Kidney capillary endothelial cell (primary cell): ENCODE results near the gene PET117.
"Not testable (repeated sequence)": the region's sequence is repeated elsewhere in the genome, so short reads cannot be mapped to it uniquely, and the experiment has no call there.

ENCODE experiments used
- DNase-seq: peaks from one replicate; pipeline ENCODE4 v3.0.0-alpha.2; 2018; ENCODE audit warnings: low spot score

Gene PET117, protein sequence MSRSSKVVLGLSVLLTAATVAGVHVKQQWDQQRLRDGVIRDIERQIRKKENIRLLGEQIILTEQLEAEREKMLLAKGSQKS

DNA sequence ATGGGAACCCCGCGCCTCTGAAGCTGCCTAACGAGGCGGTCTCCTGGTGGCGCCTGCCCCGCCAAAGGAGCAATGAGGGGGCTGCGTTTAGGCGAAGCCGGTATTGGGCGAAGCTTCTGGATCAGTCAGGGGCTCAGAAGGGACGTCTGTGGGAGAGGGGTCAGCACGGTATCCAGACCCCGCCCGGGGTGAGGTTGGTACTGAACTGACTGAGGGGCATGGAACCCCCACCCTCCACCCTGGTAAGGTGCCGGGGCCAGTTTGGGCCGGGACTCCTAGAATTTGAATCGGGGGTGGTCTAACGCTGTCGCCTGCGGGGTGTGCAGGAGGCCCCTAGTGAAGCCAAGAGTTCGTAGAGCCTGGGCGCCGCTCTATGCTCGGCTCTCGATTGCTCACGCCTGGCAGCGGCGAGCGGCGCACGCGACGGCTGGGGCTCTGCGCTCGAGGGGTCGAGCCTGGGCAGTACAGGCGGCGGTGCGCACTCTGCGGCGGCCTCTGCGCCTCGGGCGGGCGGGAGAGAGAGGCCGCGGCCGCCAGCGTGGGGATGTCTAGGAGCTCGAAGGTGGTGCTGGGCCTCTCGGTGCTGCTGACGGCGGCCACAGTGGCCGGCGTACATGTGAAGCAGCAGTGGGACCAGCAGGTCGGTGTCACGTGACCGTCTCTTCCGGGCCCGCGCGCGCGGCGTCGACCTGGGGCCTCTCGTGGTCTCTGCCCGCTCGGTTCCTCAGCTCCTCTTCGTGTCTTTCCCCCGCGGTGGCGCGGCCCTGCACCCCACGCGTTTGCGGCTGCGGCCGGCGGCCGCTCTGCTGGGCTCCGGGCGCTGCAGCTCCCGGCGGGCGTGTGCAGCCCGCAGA lies at the start of gene PET117, which contains the start of gene KAT14:
Gene PET117, plus strand, starts transcription at position 452 of the 854 bp plus-strand sequence. Its CDS starts 93 bp downstream, at position 545.
Gene KAT14, plus strand, starts transcription at position 452 of the 854 bp plus-strand sequence. CDS start 4,798 bp downstream, outside the sequence.
- peak; percentile 78 for DNase-seq

DNA sequence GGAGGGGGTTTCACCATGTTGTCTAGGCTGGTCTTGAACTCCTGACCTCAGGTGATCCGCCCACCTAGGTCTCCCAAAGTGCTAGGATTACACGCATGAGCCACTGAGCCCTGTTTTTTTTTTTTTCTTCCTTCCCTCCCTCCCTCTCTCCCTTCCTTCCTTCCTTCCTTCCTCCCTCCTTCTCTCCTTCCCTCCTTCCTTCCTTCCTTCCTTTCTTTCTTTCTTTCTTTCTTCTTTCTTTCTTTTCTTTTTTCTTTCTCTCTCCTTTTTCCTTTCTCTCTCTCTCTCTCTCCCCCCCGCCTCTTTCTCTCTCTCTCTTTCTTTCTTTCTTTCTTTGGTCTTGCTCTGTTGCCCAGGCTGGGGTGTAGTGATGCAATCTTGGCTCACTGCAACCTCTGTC lies 49.4 kb upstream of the PET117 start:
- not testable (repeated sequence) for DNase-seq

DNA sequence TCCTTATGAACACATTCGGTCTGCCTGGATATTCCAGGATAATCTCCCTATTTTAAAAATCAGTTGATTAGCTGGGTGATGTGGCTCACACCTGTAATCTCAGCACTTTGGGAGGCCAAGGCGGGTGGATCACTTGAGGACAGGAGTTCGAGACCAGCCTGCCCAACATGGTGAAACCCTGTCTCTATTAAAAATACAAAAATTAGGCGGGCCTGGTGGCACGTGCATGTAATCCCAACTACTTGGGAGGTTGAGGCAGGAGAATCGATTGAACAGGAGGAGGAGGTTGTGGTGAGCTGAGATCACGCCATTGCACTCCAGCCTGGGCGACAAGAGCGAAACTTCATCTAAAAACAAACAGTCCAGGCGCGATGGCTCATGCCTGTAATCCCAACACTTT lies 48.8 kb upstream of the PET117 start:
- DNase-seq, result not testable (repeated sequence)

DNA sequence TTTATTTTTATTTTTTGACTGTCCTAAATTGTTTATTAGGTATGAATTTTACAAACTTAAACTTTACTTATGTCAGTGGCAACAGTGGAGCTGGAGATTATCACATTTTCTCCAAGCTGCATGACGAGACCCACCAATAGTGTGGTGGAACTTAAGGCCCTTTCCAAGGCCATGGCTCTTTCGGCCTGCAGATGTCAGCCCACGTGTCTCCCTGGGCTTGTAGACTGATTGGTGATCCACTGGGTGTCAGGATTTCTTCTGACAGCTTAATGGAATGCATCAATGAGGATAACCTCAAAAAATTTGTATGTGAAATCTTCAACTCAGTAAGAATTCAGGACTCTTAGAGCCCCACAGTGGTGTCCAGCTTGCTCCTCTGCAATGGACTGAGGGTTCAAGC lies 47.6 kb upstream of the PET117 start:
- no peak for DNase-seq

DNA sequence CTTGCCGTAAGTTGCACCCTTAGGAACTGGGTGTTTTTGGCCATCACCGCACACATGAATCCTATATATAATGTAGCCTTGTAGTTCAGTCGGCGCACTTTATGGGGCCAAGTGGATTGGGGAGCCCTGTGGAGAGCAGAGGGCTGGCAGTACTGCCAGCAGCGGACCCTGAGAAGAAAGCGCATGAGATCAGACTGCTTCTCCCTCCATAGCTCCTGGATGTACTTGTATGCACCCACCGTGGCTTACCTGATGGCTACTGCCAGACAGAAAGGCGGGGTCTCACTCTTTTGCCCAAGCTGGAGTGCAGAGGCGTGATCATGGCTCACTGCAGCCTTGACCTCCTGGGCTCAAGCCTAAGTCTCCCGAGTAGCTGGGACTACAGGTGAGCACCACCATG lies 47.2 kb upstream of the PET117 start:
- no peak for DNase-seq

DNA sequence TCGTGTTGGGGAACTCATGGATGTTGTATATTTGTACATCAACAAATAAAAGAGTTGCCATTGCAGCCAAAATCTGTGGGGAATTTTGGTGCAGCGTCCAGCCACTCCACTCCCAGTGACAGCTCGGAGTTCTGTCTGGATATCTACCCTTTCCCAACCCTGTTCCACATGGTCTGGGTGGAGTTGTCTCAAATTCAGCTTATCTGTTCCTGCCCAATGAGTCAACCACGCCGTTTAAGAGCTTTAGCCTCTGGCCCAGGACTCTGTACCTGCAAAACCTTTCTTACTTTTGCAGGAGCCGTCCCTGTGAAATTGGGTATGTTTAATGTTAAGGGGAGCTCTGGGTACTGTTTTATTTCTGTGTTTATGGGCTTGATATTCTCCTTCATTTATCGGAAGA lies 46.0 kb upstream of the PET117 start:
- no peak for DNase-seq

DNA sequence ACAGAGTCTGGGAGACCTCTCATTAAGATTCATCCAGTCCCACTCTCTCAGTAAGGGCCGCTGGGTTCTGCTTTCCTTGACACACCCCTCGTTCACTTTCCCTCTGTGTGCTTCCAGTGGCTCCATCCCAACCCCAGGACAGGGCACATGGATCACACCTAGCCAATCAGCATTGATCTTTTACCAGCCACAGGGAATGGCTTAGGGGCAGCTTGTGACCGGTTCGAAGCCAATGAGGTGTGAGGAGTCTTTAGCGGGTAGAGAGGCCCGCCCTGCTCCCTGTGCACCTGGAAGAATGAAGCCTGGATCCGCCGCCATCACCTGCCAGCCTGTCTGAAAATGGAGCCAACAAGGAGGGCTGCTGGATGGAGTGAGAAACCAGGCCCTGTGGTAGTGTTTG lies 44.8 kb upstream of the PET117 start:
- DNase-seq, result no peak

DNA sequence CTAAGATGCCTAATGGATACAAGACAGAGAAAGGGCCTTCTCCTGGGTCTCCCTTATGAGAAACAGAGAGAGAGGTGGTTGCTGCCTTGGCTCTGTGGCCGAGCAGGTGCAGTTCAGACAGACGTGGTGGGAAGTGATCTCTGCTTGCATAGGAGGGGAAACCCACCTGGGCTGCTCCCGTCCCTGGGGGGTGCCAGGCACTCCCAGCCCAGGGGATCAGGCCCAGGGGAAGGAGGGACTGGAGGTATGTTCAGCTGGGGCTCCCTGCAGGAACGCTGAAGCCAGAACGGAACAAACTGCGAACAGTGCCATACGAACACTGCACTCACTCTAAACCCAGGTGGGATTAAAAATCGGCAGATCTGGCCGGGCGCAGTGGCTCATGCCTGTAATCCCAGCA lies 44.3 kb upstream of the PET117 start:
- no peak for DNase-seq

DNA sequence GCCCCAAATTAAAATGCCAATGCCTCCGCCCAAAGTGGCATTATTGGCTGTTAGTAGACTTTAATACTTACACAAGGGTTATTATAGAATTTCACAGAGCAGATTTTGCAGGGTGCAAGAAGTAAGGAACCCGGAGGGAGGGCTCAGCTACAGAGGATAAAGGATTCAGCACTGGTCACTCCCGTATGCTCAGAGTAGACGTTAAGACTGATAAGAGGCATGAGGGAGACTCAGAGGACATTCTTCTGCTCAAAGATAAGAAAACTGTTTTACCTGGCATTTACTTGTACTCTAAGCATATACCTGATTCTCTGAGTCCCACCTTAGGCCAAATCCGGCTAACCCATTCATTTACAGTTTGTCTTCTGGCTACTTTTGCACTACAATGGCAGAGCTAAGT lies 43.5 kb upstream of the PET117 start:
- no peak for DNase-seq

DNA sequence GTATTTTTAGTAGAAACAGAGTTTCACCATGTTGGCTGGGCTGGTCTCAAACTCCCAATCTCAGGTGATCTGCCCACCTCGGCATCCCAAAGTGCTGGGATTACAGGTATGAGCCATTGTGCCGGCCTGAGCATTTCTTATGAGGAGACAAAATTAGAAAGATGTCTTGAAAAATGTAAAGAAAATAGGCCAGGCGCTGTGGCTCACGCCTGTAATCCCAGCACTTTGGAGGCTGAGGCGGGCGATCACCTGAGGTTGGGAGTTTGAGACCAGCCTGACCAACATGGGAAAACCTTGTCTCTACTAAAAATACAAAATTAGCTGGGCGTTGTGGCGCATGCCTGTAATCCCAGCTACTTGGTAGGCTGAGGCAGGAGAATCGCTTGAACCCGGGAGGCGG lies 37.1 kb upstream of the PET117 start:
- DNase-seq, result not testable (repeated sequence)

DNA sequence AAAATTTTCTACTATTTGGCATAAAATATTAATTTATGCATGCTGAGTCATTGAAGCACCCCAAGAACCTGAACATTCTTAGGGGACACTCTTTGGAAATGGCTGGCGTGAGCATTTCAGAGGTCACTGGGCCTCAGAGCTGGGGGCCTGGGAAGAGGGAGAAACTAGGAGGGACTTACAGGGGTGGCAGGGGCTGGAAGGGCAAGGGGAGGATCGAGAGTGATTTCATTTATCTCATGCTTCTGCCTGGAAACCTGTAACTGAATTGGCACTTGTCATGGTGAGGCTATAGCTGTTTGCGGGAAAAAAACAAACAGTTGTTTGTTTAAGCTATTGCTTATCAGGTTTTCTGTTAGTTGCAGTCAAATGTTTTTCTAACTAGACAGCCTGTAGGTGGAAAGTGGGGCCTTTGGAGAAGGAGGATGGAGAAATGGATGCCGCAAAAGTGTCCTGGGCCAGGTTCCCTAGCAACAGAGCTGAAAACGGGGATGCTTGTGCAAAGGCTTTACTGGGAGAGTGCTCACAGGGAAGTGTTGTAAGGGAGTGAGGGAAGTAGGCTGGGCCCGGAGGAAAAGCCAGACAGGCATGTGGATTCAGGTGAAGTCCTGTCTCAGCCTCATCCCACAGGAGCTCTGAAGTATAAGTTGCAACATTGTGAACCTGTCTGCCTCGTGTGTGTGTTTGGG lies 36.4 kb upstream of the PET117 start:
- DNase-seq, result no peak

DNA sequence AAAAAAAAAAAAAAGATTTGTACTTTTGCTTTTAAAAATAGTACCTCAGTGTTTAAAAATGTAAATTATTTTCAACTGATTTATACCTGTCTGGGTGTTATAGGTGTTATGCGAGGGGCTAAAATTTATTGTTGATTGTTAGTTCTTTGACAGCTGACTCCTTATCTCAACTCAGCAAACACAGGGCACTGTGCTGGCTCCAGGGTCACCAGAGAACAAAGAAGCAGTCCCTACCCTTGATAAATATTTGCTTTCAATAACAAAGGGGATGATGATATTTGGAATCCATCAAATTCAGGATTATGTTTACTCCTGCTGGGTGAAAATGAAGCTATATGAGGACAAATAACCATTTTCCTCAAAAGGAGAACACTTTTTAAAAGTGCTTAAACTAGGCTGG lies 34.2 kb upstream of the PET117 start:
- no peak for DNase-seq

DNA sequence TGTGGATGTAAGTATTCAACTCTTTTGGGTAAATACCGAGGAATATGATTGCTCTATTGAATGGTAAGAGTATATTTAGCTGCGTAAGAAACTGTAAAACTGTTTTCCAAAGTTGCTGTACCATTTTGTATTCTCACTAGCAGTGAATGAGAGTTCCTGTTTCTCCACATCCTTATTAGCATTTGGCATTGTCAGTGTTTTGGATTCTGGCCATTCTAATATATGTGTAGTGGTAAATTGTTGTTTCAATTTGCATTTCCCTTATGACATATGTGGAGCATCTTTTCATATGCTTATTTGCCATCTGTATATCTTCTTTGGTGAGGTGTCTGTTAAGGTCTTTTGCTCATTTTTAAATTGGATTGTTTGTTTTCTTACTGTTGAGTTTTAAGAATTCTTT lies 29.3 kb upstream of the PET117 start:
- no peak for DNase-seq

DNA sequence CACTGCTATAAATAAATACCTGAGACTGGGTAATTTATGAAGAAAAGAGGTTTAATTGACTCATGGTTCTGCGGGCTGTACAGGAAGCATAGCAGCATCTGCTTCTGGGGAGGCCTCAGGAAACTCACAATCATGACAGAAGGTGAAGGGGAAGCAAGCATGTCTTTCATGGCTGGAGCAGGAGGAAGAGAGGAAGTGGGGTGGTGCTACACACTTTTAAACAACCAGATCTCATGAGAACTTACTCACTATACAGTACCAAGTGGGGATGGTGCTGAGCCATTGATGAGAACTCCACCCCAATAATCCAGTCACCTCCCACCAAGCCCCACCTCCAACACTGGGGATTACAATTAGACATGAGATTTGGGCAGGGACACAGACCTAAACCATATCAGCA lies 9.1 kb upstream of the PET117 start:
- DNase-seq, result not testable (repeated sequence)

DNA sequence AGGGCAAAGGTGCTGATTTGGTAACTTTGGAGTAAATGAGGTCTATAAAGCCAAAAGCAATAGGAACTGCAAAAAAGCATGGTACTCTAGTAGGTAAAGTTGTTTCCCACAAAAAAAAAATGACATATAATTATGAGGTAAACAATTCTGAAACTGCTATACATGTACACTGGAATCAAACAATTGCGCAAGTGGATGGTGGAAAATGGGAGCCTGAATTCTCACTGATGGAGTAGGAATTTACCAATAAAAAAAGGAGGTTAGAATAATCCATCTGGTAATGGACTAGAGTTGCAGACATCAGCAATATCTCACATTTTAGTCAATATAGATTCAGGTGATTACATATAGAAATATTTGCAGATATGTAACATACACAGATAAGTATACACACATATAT lies 5.0 kb upstream of the PET117 start:
- no peak for DNase-seq

DNA sequence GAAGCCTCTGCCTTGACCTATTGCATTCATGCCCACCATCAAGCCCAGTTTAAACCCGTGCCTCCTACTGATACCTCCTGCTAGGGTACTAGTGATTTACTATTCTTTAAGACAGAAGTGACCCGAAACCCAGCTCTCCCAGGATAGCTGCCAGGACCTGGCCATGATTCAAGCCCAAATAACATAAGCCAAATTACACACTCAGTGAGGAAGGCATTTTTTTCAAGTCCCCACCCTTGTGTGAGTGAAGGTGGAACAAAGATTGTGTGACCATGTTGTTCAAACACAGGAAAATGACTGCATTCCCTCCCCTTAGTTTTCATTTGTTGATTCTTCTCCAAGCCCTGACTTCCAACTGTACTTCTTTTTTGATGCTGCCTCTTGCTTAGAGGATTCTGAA lies 3.7 kb upstream of the PET117 start:
- no peak for DNase-seq

DNA sequence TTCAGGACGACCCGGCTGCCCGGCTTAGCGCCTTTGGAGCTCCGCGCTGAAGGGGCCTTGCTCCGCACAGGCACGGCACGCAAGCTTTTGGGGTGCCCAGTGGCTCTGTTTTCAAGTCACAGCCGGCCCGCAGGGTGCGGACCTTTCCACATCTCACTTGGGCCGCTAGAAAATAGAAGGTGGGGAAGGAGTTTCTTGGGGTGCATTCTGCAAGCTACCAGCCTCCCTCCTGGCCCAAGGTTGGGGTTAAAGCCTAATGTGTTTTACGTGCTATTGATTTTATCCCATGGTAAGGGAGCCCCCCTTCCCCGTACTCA lies 561 bp downstream of the PET117 start:
- peak; percentile 4 for DNase-seq

DNA sequence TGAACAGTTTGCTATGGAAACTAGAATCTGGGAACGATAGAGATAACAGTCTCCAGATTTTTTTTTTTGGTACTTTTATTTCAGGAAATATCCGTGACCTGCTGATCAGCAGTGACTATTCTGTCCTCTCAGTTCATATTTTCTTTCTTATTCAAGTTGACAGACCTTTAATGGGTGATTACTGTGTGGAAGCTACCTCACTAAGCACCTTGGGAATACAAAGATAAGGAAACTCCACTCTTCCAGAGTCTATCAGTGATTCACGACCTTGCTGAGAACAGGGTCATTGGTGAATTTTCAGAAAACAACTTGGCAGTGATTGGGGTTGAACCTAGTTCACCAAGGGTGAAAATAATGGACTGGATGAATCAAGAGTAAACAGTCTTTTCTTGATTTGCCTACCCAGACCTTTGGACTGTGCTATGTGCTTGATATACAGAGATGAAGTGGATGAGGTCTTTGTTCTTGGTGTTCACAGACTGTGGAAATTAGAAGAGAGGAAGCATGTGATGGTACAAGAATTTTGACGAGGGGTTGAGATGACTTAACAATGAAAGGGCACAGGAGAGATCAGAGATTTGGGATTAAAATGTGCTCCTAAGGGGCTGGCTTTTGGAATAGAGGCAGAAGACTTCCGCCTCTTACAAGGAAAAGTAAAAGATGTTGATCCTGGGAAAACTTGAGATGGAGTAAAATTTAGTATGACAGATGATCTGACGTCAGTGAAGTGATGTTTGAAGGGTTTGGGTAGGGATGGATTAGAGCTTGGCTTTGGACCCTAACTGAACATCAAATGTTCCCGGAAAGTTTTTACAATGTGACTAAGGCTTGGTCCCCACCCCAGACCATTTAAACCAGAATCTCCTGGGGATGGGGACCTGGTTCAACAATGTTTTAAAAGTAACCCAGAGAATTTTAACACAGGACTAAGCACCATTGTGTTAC lies 1.2 kb downstream of the PET117 start:
- peak; percentile 15 for DNase-seq

DNA sequence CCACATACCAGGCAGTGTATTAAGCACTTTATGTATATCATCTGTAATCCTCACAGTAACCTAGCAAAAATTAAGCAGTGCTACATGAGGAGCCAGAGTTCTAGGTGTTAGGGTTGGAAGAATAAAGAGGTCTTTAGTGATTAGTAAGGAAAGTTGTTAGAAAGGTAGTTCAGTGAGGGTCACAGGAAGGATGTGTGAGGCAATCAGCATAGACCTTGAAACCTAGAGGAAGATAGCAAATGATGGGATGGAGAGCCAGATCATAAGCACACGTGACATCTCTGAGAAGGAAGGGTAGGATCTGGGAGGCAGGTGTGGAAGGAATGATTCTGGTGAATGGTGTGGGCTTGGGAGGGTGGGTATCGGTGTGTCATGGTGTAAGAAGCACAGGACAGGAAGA lies 2.2 kb downstream of the PET117 start:
- DNase-seq, result no peak

DNA sequence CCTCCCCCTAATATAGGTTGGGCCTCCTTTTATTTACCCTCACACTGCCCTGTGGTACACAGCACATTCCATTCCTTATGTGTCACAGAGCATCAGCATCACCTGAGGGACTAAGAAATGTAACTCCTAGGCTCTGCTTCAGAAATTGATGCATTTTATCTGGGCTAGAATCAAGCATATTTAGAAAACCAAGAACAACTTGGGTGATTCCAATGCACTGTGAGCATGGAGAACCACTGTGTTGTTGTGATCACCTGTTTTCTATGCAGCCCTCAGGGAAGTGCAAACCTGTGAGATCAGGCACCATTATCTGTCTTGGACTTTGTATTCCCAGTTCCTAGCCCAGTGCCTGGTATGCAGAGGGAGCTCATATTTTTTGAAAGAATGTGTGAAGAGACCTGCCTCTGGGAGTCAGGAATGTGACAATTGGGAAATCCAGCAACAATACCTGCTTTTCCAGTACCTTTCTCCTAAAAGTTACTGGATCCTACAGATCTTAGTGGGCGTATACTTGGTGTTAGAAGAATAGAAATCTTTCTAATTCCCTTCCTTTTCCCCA lies 7.0 kb downstream of the PET117 start:
- no peak for DNase-seq

DNA sequence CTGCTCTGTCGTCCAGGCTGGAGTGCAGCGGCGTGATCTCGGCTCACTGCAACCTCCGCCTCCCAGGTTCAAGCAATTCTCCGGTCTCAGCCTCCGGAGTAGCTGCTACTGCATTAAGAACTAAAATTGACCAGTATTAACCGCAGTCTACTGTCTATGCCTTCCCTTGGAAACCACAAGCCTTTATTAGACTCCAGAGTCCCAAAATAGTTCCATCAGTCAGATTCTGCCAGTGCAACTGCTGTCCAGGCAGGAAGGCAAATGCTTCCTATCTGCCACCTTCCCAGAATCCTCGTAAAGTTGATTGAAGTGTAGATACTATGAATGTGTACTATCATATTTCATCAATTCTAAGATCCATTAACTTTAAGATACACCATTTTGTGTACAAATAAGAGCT lies 16.7 kb downstream of the PET117 start:
- no peak for DNase-seq

DNA sequence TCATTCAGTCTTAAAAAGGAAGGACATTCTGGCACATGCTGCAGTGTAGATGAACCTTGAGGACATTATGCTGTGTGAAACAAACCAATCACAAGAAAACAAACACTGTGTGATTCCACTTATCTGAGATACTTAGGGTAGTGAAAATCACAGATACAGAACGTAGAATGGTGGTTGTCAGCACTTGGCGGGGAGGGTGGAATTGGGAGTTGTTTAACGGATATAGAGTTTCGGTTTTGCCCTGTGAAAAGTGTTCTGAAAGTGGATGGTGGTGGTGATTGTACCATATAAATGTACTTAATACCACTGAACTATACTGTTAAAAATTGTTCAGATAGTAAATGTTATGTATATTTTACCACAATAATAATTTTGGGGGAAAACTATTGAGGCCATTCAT lies 18.4 kb downstream of the PET117 start:
- DNase-seq, result no peak
